GM19452 (cell line): Measurements from ENCODE around the gene TDRD10.
"Not testable (repeated sequence)": the region's sequence is repeated elsewhere in the genome, so short reads cannot be mapped to it uniquely, and the experiment has no call there.

Experiments
- ATAC-seq: cut with Tn5 transposase; IDR thresholded peaks from one replicate; pipeline ENCODE4 v1.9.1; 2021; ENCODE audit not compliant: unreplicated experiment

TDRD10 gene

DNA sequence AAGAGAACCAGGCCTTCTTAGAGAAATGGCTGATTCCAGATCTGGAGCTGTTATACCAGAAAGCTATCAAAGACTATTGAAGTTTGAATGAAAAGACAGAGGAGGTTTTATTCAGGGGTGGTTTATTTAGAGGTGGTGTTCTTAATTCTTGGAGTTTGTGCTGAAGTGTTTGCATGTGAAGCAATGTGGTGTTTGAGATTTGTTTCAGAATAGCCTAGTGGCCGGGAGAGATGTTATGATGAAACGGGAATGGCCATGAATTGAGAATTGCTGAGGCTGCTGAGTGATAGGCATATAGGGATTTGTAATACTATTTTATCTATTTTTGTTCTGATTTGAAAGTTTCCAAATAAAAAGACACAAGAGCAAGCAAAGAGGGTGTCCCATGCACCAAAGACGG, 10.7 kb downstream of the TDRD10 start:
- no peak for ATAC-seq

GRCh38 chr1:154514066-154514553, 12.1 kb downstream of the TDRD10 start:
- no peak for ATAC-seq

GRCh38 chr1:154517661-154518060, 15.6 kb downstream of the TDRD10 start:
- ATAC-seq: no peak

DNA sequence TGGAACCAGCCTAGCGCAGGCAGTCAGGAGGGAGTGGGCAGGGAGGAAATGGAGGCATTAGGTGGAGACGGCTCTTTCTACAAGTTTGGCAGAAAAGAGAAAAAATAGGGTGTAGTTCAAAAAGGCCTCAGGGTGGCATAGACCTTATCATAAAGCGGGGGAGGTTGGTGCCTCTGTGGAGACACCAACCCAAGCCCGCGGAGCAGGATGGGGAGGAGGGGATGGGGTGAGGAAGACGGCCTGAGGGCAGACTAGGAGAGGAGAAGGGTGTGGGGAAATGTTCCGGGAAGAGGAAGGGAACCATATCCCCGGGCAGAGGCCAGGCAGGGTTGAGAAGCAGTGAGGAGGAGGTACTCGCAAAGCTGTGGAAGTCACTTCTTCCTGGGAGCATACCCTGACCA, 17.6 kb downstream of the TDRD10 start:
- ATAC-seq: no peak

DNA sequence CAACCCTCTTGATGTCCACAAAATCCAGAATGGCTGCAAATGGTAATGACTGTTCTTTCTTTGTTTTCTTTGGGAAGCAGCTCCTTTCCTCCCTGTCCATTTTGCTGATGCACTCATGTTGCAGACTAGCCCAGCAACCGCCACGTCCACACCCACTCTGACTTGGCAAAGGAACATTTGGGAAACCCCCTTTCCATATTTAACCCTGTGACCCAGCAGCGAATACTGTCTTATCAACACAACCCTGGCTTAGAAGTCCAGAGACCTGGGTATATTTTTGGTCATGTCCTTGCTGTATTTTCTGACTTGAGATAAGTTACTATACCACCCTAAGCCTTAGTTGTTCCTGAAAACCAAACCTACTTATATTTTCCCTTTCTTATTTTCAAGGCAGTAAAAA, 18.3 kb downstream of the TDRD10 start:
- ATAC-seq: no peak

- no peak for ATAC-seq
Observed at GRCh38 chr1:154521695-154522094, 19.7 kb downstream of the TDRD10 start.

- no peak for ATAC-seq
Observed at GRCh38 chr1:154524881-154525280, 22.9 kb downstream of the TDRD10 start.

GRCh38 chr1:154527192-154527591, 25.2 kb downstream of the TDRD10 start:
- ATAC-seq: no peak

DNA sequence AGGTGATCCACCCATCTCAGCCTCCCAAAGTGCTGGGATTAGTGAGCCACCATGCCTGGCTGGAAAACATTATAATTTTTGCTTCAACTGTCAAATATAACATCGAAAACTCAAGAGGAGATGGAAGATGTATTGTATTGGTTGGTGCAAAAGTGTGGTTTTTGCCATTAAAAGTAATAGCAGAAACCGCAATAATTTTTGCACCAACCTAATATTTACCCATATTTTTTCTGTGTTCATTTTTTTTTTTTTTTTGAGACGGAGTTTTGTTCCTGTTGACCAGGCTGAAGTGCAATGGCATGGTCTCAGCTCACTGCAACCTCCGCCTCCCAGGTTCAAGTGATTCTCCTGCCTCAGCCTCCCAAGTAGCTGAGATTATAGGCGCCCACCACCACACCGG, 27.3 kb downstream of the TDRD10 start:
- ATAC-seq: no peak

- ATAC-seq: not testable (repeated sequence)
Observed at GRCh38 chr1:154531950-154532349, 29.9 kb downstream of the TDRD10 start.

DNA sequence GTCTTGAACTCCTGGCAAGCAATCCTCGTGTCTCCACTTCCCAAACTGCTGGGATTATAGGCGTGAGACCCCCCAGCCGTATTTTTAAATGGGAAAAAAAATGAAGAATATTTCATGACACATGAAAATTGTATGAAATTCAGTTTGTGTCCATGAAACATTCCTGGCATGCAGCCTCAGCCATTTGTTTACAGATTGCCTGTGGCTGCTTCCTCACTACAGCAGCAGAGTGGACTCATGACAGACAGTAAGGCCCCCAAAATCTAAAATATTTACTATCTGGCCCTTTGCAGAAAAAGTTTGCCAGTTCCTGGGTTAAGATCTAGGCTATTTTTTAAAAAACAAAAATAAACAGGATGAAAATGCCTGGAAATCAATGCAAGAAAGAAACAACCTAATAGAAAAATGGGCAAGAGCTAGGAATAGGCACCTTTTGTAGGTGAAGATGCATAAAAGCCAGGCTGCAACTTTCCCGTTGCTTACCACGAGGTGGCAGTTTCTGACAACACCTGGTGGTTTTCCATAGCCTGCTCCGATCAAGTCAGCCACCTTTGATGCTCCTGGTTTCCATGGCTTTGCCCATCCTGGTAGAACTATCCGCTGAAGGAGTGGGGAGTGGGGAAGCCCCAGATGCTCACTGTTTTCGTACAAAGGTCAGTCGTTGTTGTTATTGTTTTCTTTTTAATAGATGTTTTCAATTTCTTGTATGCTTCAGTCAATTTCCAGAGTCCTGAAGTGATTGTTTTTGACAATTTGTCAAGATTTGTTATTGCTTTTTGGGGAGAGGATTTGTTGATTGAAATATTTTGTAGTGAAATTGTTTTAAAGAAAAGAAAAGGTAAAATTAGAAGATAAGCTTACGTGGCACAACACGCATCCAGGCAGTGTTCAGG, 32.2 kb downstream of the TDRD10 start:
- no peak for ATAC-seq

GRCh38 chr1:154536570-154536969, 34.6 kb downstream of the TDRD10 start:
- no peak for ATAC-seq

GRCh38 chr1:154539486-154540483, 37.8 kb downstream of the TDRD10 start:
- ATAC-seq: no peak

- ATAC-seq: no peak
Observed at GRCh38 chr1:154541231-154541630, 39.2 kb downstream of the TDRD10 start.

GRCh38 chr1:154546264-154547063, 44.4 kb downstream of the TDRD10 start:
- no peak for ATAC-seq

GRCh38 chr1:154547105-154547732, 45.2 kb downstream of the TDRD10 start:
- ATAC-seq: no peak

- no peak for ATAC-seq
Observed at GRCh38 chr1:154548028-154548427, 46.0 kb downstream of the TDRD10 start.

GRCh38 chr1:154549202-154549770, 47.3 kb downstream of the TDRD10 start:
- ATAC-seq: no peak

DNA sequence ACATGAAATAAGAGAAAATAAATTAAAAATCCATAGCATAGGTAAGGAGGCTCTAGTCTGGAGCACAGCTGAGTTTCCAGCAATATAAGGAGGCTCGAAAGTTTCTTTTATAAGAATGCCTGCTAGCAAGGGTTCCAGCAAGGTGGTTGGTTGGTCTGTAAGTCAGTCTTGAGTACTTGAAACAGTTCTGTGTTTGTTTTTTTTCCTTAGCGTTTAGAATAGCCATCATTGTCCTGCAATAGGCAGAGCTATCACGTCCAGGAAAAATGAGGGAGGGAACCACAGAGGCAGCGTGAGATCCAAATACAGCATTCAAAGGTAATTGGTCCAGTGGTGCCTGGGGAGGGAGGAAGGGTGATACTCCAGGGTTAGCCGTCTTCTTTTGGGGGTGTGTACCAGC, 48.1 kb downstream of the TDRD10 start:
- no peak for ATAC-seq

GRCh38 chr1:154550657-154551056, 48.6 kb downstream of the TDRD10 start:
- ATAC-seq: no peak
